Ishikawa (cell line): ENCODE data around the gene CTTNBP2.
A peak's percentile ranks its signal among the peaks of the same experiment; 100 is the strongest.

Experiments used
- CEBPB ChIP-seq: IDR thresholded peaks from 2 replicates; pipeline ENCODE4 v1.6.1; 2012
- CREB1 ChIP-seq: IDR thresholded peaks from 2 replicates; pipeline ENCODE4 v1.6.1; 2012; ENCODE audit warnings: low read depth
- EGR1 ChIP-seq: IDR thresholded peaks from 2 replicates; pipeline ENCODE4 v1.6.1; 2012
- EP300 ChIP-seq: IDR thresholded peaks from 2 replicates; pipeline ENCODE4 v1.6.1; 2012; ENCODE audit warnings: borderline replicate concordance
- FOXM1 ChIP-seq: IDR thresholded peaks from 2 replicates; pipeline ENCODE4 v1.6.1; 2012; ENCODE audit warnings: low read depth, borderline replicate concordance
- MAX ChIP-seq: IDR thresholded peaks from 2 replicates; pipeline ENCODE4 v1.6.1; 2012
- NFIC ChIP-seq: IDR thresholded peaks from 2 replicates; pipeline ENCODE4 v1.6.1; 2012
- RAD21 ChIP-seq: IDR thresholded peaks from 2 replicates; pipeline ENCODE4 v1.6.1; 2012; ENCODE audit warnings: low read depth
- REST ChIP-seq: IDR thresholded peaks from 2 replicates; pipeline ENCODE4 v1.6.1; 2012; ENCODE audit warnings: low read depth, mild to moderate bottlenecking
- TAF1 ChIP-seq: IDR thresholded peaks from 2 replicates; pipeline ENCODE4 v1.6.1; 2012; ENCODE audit warnings: low read depth, mild to moderate bottlenecking
- TCF12 ChIP-seq: IDR thresholded peaks from 2 replicates; pipeline ENCODE4 v1.6.1; 2012; ENCODE audit warnings: low read depth
- TEAD4 ChIP-seq: IDR thresholded peaks from 2 replicates; pipeline ENCODE4 v1.6.1; 2012
- USF1 ChIP-seq: IDR thresholded peaks from 2 replicates; pipeline ENCODE4 v1.6.1; 2012
- YY1 ChIP-seq: IDR thresholded peaks from 2 replicates; pipeline ENCODE4 v1.6.1; 2012; ENCODE audit warnings: low read depth
- ZBTB7A ChIP-seq: IDR thresholded peaks from 2 replicates; pipeline ENCODE4 v1.6.1; 2012; ENCODE audit warnings: low read depth

CTTNBP2 gene

GRCh38 chr7:117882594-117882993 lies 9.4 kb upstream of the CTTNBP2 start:
- TF ChIP-seq YY1 (no peak), EP300 (no peak), USF1 (no peak), RAD21 (no peak), CEBPB (no peak), CREB1 (no peak), TAF1 (no peak), REST (no peak), MAX (no peak), FOXM1 (no peak), EGR1 (no peak)

GRCh38 chr7:117876761-117877160 lies 3.5 kb upstream of the CTTNBP2 start:
- TF ChIP-seq RAD21 (no peak), MAX (no peak), YY1 (no peak), NFIC (no peak), FOXM1 (no peak), CREB1 (no peak), USF1 (no peak), TEAD4 (no peak), TAF1 (no peak), EP300 (no peak), ZBTB7A (no peak), TCF12 (no peak)

- TF ChIP-seq RAD21 (no peak), ZBTB7A (no peak), CEBPB (no peak), REST (no peak), USF1 (no peak), TCF12 (no peak), EP300 (no peak), FOXM1 (no peak), EGR1 (no peak), MAX (no peak)
Observed at GRCh38 chr7:117875566-117875965, 2.3 kb upstream of the CTTNBP2 start.

GRCh38 chr7:117874191-117874700 lies 1.0 kb upstream of the CTTNBP2 start:
- TF ChIP-seq FOXM1 (no peak), MAX (no peak), ZBTB7A (no peak), TCF12 (no peak)

- TF ChIP-seq YY1 (no peak), ZBTB7A (peak; percentile 26; the same call in 1 of the 2 replicates), EGR1 (no peak)
Observed at GRCh38 chr7:117872561-117873309, 506 bp downstream of the CTTNBP2 start.
